Lower leg skin (tissue), 3 donors: Measurements from ENCODE around the gene COMP.

Source experiments
- POLR2A ChIP-seq, 2 donors: fragments of 450-650 bp; IDR thresholded peaks; one replicate each; pipeline ENCODE4 v1.6.1; 2016 to 2017; ENCODE audit warnings: antibody characterized with exemption in 2 of 2, mild to moderate bottlenecking in 1 of 2, moderate library complexity in 1 of 2
- TF ChIP-seq, protein P1 (sequence below), 3 donors: fragments of 450-650 bp; IDR thresholded peaks; one replicate each; pipeline ENCODE4 v1.5.1; 2016; ENCODE audit warnings: antibody characterized with exemption in 3 of 3, mild to moderate bottlenecking in 3 of 3, moderate library complexity in 2 of 3

DNA sequence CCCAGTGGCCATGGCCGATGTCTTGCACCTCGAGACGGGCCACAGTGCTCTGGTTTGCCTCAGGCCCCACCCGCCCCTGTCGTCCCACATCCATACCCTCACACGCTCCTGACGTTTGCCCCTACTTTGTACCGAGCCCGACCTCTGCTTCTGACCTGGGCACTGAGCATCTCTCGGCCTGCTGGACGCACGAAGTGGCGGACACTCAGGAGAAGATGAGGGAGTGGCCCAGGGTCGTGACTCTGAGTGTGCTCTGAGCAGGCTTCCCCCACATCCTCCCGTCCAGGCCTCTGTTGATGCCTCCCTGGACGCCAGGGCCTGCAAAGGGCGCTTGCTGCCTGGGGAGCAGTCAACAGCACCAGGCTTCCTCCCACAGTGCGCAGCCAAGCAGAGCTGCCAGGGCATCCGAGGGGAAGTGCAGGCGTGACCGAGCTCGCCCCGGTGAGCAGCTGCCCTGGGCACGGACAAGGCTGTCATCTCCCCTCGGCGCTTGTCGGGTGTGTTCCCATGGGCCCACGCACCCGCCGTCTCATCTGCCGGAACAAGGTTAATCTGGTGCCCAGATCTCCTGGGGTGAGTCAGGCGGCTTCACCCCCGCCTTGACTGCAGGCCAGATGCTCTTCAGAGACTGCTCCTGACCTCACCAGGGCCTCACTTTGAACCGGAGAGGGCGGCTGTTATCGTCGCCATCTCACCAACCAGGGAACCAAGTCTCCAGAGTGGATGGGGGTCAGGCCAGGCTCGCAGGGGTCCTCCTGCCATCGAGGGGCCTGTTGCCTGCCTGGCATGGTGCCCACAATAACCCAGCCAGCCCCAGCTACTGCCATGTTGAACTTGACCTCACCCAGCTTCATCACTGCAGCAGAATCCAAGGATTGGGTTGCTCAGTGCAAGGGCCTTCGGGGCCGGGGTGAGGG is 27.2 kb downstream of the COMP start:
- TF ChIP-seq, protein P1, sequence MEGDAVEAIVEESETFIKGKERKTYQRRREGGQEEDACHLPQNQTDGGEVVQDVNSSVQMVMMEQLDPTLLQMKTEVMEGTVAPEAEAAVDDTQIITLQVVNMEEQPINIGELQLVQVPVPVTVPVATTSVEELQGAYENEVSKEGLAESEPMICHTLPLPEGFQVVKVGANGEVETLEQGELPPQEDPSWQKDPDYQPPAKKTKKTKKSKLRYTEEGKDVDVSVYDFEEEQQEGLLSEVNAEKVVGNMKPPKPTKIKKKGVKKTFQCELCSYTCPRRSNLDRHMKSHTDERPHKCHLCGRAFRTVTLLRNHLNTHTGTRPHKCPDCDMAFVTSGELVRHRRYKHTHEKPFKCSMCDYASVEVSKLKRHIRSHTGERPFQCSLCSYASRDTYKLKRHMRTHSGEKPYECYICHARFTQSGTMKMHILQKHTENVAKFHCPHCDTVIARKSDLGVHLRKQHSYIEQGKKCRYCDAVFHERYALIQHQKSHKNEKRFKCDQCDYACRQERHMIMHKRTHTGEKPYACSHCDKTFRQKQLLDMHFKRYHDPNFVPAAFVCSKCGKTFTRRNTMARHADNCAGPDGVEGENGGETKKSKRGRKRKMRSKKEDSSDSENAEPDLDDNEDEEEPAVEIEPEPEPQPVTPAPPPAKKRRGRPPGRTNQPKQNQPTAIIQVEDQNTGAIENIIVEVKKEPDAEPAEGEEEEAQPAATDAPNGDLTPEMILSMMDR (IDR thresholded peaks at IDR 0.05): no peak
- no peak for TF ChIP-seq POLR2A (IDR thresholded peaks at IDR 0.05)
